NK-92 treated with Interleukin-12 subunit alpha and Interleukin-12 subunit beta, amount 100 ng/mL, for 24 hours (cell line): Measurements from ENCODE around the gene IL17B.

Experiments
- DNase-seq: peaks from one replicate; lab custom pipeline; 2025; lab: John Stamatoyannopoulos, UW

Gene IL17B

DNA sequence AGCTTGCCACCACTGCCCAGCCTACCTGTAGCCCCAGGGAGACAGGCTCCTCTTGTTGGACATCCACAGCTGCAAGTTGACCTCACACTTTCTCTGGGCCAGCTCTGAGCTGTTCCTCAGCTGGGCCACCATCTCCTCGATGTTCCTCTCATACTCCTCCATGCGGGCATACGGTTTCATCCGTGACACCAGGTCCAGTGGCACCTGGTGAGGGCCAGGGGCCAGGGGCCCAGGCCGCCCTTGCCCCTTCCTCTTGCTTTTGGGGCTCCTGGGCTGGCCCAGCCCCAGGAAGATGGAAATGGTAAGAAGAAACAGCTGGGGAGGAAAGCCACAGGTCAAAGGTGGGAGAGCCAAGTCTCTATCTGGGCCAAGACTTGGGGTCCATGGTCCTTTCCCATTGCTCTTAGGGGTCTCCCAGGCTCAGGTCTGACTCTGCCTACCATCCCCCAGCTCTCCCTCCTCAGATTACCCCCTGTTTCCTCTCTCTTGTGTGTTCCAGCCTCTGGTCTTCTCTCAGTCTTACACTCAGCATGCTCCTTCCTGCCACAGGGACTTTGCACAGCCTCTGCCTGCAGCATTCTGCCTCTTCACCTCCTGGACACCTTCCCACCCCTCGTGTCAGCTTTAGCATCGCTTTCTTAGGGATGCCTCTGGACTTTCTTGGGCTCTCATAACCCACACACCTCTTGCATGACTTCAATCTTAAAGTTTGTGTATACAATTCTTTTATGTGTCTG, 2.2 kb downstream of the IL17B start:
- DNase-seq, result no peak

DNA sequence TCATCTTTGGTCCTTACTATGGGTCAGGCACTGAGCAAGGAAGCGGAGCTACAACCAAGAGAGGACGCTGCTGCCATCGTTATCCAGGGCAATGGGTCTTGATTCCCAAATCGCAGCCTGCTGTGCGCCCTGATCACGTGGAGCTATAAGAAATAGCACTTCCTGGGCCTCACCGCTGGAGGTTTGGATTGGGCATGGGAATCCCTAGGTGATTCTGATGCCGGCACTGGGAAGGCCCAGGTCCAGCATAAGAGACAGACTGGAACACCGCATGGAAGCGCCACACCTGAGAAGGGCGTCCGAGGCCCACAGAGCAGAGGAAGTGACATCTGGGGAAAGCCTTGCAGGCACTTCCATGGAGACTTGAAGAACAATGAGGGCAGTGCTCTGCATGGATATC, 3.0 kb downstream of the IL17B start:
- no peak for DNase-seq

DNA sequence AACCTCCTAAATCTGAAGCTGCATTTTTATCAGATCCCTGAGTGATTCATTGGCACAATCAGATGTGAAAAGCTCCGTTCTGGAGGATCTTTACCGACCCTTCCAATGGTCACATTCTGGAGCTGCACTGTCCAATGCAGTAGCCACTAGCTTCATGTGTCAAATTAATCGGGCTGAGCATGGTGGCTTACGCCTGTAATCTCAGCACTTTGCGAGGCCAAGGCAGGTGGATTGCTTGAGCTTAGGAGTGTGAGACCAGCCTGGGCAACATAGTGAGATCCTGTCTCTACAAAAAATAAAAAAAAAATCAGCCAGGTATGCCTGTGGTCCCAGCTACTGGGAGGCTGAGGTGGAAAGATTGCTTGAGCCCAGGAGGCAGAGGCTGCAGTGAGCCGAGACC, 3.7 kb downstream of the IL17B start:
- no peak for DNase-seq

DNA sequence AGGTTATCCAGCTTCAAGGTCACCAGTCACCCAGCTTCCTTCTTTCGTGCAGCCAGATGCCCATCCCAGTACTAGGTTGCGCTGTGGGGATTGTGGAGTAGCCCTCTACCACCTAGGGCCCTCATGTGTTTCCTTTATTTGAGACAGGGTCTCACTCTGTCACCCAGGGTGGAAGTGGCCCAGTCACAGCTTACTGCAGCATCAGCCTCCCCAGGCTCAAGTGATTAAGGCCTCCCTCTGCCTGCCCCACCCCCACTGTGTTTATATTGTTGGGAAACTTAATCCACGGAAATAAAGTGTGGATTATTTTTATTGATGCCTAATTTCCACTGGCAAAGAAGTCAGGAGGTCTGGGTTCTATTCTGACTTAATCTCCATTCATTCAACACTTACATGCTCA, 4.3 kb downstream of the IL17B start:
- no peak for DNase-seq

DNA sequence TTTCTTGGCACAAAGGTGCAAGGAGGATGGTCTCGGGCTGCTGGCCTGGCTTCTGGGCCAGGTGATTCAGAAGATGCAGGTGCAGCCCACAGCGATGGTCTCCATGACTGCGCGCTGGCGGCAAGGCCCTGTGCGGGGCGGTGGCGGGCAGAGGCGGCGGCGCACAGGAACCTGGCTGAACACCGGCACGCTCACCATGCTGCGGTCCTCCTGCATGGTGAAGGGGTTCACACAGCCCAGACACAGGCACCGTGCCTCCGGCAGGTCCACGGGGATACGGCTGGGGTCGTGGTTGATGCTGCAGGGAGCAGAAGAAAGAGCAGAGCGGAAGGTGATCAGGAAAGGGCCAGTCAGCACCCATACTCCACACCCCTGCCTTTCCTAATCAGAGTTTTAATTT, 4.8 kb downstream of the IL17B start:
- DNase-seq, result no peak

DNA sequence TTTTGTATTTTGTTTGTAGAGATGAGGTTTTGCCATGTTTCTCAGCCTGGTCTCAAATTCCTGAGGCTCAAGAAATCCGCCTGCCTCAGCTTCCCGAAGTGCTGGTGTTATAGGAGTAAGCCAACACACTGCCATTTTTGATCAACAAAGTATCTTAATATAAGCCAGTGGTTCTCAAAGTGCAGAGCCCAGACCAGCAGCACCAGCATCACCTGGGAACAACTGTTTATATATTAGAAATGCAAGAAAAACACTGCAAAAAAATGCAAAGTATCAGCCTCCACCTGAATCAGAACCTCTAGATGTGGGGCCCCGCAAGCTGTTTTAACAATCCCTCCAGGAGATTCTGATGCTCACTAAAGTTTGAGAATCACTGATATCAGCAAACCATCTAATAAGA, 6.2 kb downstream of the IL17B start:
- DNase-seq, result no peak

DNA sequence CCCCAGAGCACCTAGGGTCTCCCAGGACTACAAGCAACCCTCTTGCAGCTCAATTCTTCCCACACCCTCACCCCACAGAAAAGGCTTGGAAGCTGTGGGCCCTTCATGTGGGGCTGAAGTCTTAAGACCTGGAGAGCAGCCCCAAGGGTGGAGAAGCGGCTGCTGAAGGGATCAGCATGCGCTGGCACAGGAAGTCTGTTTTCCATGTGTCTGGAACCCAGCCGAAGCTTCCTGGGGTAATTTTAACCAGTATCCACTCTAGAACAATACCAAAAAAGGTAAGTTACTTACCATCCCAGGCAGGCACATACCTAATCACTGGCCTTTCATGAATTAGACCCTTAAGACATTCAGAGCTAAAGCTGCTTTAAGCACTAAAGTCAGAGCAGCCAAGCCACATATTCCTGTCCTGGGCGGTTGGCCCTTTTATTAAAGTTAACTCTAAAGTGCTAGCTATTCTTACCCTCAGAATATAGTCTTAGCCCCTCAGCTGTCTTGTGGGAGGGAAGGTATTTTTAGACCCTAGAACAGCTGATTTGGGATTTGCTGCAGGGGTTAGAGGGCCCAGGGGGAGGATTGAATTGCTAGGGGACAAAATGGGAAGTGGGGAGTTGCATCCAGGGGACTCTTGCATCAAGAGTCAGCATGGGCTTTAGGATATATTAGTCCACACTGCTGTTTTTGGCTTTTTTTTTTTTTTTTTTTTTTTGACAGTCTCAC, 6.9 kb downstream of the IL17B start:
- no peak for DNase-seq

DNA sequence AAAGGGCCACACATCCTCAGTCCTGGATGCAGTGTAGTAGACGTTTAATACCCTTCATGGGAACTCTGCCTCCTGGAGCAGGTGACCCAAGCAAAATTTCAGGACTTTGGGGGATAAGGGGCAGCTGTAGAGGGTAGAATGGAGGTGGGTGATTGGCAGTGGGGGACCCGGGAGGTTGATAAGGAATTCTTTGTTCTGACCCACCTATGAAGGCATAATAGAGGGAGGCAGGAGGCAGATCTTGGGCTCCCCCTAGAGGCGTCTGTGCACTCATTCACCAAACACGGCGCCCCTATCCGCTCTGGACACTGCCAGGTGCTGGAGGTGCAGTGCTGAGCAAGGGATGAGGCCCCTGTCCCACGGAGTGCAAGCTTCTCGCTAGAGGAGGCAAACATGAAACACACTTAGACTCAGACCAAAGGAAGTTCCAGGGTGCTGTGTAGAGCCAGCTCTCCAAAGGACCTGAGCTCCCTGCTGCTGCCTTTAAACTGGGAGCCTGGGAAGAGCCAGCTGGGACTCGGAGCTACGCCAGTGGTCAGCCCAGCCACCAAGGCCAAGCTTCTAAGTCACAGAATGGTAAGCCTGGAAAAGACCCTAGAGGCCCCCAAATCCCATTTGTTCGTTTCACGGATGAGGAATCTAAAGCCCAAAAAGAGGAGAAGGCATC, 7.7 kb downstream of the IL17B start:
- DNase-seq, result peak; percentile 29

DNA sequence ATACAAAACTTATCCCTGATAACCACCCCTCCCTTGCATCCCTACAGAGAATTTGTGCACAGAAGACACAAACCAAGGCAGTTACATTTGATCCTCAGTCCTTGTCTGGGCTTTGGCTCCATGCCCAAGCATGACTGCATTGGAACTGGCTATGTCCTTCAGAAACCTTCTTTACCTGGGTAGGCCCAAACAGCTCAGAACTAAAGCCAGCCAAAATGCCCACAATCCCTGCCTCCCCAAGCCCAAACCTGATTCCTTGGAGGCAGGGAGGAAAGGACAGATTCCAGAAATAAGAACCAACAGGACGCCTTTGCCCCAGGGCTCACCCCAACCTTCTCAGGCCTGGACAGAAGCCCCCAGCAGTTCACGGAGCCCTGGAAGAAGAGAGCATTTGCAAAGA, 8.2 kb downstream of the IL17B start:
- no peak for DNase-seq

DNA sequence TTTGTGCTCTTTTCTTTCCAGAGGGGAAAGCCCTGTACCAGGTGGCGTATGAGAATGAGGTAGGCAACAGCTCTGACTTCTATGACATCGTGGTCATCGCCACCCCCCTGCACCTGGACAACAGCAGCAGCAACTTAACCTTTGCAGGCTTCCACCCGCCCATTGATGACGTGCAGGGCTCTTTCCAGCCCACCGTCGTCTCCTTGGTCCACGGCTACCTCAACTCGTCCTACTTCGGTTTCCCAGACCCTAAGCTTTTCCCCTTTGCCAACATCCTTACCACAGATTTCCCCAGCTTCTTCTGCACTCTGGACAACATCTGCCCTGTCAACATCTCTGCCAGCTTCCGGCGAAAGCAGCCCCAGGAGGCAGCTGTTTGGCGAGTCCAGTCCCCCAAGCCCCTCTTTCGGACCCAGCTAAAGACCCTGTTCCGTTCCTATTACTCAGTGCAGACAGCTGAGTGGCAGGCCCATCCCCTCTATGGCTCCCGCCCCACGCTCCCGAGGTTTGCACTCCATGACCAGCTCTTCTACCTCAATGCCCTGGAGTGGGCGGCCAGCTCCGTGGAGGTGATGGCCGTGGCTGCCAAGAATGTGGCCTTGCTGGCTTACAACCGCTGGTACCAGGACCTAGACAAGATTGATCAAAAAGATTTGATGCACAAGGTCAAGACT, 11.0 kb downstream of the IL17B start:
- no peak for DNase-seq

DNA sequence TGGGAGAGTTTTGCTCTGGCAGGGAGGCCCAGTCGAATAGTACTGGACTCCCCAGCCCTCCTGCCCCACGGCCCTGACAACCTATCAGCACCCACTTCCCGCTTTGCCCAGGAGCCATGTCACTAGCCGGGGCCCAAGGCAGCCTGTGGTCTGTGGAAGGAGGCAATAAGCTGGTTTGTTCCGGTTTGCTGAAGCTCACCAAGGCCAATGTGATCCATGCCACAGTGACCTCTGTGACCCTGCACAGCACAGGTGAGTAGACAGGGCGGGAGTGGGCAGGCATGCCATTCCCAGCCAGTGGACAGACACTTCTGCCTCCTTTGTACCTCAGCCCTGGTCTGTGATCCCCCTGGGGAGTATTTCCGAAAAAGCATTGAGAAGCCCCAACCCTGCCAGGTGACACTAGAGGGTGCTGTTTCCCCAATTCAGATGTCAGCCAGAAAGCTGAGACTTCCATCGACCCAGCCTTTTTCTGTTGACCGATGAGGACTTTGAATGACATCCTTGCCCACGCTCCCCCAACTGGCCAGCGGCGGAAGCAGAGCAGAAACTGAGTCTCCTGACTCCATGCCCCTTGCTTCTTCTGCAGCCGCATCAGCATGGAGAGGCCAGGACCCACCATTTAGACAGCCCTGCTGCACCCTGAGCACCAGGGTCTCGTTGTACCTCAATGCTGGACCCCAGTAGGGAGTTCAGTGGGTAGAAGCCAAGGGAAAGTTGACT, 11.7 kb downstream of the IL17B start:
- DNase-seq, result peak; percentile 15

DNA sequence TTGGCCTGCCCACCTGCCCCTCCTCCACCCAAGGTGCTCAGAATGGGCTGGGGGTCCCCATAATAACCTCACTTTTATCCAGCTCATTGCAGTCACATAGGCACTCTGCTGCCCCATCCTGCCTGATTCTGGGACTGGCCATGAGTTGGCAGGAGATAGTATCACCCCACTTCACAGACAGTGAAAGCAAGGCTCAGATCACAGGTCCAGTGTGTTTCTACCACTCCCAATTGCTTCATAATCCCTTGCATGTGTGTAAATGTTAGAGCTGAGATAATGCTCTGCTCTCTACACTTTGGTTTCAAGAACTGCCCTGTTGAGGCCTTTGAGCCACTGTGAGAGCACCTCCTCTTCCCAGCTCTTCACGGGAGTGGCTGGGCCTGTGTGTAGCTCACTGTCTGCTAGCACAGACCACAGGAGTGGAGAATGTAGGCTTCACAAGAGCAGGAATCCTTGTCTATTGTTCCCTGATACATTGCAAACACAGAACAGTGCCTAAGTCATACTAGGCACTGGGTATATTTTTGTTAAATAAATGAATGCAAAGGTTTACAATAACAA, 12.8 kb downstream of the IL17B start:
- no peak for DNase-seq

DNA sequence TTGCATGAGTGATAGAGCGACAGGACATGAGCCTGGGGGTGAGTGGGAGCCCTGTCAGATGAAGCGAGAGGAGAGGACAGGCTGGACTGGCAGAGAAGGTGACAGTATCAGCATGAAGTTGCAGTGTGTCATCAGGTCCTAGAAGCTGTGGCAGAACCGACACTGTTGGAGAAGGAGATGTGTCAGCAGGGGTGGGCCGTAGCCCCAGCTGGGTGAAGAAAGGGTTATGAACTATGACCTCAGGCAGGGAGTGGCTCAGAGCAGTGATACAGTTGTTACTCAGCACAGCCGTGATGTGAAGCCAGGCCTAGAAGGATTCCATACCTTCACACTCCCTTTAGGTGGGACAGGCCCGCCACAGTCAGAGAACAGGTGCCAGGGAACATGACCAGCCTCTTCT, 13.7 kb downstream of the IL17B start:
- DNase-seq, result no peak

DNA sequence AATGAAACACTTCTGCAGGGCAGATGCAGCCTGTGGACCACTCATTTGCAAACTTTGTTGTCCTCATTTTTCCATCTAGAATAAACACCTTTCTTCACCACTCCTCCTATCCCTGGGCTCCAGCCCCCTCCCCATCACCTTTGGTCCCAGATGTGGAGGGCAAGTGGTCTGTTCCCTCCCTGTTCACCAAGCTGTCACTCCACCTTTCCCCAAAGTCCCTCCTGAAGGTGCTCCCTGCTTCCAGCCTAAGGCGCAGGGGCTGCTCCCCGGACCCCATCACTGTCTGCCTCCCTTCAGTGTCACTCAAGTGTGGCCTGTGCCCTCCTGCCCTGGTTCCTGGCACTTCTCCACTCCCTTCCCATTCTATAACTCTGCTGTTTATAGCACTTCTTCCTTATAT, 14.4 kb downstream of the IL17B start:
- DNase-seq, result no peak

DNA sequence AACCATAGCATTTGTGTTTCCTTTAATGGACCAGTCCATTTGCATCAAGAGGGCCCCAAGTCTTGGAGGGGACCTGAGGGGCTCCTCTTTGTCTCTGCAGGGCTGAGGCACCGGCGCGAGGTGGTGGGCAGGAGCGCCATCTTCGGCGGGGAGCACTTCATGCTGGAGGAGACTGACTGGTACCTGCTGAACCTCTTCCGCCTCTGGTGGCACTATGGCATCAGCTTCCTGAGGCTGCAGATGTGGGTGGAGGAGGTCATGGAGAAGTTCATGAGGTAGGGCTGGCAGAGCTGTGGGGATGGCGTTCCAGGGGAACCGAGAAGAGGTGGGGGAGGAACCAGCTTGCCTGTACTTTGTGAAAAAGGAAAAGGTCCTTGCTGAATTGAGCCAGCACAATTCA, 15.2 kb downstream of the IL17B start:
- DNase-seq, result no peak

DNA sequence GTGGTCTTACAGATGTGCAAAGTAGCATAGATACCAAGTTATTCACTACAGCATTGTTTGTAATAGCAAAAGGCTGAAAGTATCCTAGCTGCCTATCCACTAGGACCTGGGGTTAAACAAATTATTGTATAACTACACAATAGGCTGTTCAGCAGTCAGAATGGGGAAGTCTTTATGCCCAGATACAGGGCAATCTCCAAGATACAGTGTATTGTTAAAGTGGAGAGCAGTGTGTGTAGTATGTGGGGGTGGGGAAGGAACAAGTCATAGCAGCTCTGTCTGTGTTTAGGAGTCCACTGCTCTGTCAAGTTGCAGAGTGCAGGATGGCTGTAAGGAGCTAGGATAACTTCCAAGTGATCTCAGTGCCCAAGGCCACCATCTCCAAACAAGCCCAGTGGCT, 15.7 kb downstream of the IL17B start:
- DNase-seq, result no peak

DNA sequence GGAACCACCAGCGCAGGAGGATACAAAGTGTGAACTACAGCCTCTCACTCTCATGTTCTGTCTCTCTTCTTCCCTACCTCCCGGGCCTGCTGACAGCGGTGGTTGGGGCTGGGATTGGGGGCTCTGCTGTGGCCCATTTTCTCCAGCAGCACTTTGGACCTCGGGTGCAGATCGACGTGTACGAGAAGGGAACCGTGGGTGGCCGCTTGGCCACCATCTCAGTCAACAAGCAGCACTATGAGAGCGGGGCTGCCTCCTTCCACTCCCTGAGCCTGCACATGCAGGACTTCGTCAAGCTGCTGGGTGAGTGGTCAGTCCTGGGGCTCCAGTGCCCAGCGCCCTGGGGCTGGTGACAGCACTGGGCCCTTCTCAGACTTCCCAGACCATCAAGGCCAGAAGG, 16.6 kb downstream of the IL17B start:
- no peak for DNase-seq

DNA sequence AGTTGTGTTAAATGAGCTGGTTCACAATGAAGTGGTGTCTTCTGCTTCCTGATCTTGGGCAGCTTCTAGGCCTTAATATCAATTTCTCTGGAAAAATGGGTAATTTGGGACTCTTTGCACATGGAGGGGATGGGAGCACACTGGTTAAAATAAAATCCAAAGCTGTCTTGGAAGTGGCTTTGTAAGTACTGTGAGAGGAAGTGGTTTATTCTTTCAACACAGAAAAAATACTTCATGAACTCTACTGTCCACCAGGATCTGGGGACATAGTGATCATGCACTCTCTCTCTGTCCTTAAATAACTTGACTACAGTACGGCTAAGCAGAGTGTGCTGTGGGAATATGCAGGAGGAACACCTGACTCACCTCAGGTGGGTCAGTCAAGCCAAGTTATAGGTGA, 18.8 kb downstream of the IL17B start:
- DNase-seq, result no peak

DNA sequence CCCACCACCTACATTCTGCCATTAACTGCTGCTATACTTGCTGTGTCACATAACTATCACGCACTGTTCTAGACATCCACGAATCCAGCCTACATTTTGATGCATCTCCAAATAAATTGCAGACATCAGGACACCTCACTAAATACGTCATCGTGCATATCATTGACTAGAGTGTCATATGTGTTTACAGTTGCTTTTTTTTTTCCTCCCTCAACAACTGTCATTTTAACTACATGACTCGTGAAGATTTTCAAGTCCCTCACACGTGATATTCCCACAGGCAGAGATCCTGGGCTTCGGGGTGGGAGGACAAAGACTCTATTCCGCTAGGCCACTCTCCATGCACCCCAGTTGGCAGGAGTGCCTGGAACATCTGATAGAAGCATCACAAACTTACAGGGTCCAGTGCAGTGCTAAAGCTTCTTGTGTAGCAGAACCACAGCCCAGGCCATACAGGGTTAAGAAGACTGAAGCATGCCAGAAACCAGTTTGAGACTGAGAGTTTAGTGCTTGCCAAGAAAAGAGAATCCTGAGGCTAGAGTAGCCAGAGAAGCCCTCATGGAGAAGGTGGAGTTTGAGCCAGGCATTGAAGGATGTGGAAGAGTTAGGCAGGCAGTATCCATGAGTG, 20.1 kb downstream of the IL17B start:
- no peak for DNase-seq

DNA sequence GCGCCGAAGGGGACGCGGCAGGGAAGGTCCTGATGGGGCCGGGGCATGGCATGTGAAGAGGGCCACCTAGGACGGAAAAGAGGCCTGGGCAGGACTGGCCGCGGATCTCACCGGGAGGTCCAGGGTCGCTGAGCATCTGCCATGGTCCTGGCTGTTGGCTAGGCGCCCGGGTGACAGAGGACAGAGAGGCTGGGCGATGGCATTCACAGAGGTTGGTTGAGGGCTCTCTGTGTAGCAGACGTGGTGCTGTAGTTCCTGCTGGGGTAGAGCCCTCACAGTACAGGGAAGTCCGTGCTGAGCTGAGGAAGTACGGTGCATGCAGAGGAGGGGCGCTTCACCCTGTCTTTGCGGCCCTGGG, 20.8 kb downstream of the IL17B start:
- peak; percentile 49 for DNase-seq
